HG03196 (cell line): ENCODE results near the gene ASB11.
A peak's percentile ranks its signal among the peaks of the same experiment; 100 is the strongest.
"Not testable (repeated sequence)": the region's sequence is repeated elsewhere in the genome, so short reads cannot be mapped to it uniquely, and the experiment has no call there.

ENCODE experiments used
- ATAC-seq: cut with Tn5 transposase; IDR thresholded peaks from one replicate; pipeline ENCODE4 v1.9.1; 2021; ENCODE audit not compliant: unreplicated experiment

ASB11 gene

DNA sequence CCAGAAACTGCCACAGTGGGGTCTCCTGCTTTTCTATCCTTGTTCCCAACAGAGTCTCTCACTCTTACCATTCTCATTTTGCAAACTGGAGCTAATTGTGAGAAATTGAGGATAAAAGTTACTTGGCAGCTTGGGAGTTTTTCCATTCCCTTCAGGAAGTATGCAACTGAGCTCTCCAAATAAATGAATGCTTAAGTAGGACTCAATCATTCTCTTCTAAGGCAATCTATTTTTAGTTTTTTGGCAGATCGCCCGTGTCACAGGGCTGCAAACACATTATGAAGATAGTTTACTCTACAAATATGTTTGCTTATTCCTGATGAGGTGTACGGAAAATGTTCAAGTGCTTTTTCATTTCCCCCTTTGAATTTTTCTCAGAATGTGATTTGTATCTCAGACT, 5.3 kb downstream of the ASB11 start:
- no peak for ATAC-seq

GRCh38 chrX:15305899-15306298, 9.5 kb downstream of the ASB11 start:
- ATAC-seq, result not testable (repeated sequence)

GRCh38 chrX:15301924-15302323, 13.5 kb downstream of the ASB11 start:
- peak; percentile 63 for ATAC-seq

GRCh38 chrX:15299941-15300851, 15.2 kb downstream of the ASB11 start:
- no peak for ATAC-seq

DNA sequence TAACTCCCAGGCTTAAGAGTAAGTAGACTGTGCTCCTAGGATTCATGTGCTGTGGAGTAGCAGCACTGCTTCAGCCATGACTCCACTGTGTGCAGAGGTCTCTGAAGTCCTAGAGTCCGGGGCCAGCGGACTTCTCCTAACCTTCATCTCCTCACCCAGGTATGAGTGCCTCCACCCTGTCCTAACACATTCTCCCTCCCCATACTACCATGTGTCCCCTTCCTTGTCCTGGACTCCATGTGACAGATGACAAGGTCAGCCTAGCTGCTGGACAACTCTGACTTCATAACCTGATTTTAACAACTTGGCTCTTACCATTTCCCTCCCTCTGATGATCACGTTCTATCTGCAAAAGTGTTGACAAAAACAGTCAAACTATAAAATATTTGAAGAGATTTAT, 16.7 kb downstream of the ASB11 start:
- no peak for ATAC-seq

DNA sequence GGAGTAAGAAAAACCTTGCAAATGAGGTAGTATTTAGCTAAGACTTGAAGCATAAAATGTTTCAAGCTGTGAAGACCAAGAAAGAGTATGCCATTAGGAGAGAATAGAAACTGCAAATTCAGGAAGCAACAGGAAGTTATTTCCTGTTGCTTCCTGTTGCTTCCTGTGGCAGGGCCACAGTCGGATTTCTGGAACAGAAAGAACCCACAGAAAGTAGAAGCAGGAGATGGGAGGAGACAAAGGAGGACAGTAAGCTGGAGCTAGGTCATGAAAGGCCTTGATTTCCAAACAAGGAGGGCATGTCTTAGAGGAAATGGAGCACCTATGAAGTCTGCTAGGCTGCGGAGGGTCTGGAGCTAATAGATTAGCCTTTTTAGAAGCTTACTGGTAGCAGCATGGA, 17.2 kb downstream of the ASB11 start:
- no peak for ATAC-seq

DNA sequence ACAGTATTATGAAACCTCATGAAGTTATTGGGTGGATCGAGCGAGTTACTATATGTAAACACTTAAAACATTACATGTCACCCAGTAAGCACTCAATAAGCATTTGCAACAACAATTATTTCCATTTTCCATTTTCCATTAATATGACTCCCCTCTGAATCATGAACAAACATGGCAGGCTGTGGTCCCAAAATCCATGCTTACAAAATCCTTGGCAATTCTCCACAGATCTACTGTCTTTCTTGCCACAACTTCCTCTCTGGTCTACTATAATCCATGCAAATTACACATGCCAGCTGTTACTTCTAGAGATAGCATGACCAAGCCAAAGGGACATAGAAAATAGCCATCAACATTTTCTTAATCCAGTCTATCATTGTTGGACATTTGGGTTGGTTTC, 22.0 kb downstream of the ASB11 start:
- no peak for ATAC-seq

DNA sequence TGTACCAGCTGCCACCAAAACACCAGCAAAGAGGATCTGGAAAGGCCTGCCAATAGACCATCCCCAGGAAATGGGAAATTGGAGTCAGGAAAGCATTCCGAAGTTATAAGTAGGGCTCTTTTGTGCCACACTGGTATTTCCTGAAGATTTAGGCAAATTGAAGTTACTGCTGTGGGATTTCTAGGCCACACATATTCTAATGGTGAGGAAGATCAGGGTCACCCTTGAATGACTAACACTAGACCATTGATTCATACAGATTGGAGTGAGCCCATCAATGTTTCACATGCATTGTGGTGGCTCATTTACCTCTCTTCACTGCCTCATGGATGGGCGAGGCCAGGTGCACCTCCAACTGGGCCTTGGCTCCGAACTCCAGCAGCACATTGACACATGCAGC, 22.6 kb downstream of the ASB11 start:
- no peak for ATAC-seq

DNA sequence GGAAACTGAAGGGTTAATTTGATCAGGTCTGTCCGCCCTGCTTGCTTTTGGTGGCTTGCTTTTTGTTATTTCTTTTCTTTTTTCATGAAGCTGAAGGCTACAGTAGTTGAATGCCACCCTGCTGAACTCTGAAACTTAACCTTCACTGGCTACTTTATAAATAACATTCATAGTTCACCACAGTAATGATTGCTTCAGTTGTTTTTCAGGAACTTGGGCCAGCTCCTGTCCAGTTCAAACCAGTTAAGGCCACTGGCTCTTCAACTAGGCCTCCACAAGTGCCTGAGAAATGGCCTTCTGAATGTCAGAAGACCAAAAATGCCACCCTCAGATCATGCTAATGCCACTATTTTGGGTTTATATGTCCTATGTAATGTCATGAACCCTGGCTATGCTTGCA, 37.8 kb downstream of the ASB11 start:
- ATAC-seq, result no peak

- ATAC-seq, result no peak
Observed at GRCh38 chrX:15274946-15275345, 40.5 kb downstream of the ASB11 start.

DNA sequence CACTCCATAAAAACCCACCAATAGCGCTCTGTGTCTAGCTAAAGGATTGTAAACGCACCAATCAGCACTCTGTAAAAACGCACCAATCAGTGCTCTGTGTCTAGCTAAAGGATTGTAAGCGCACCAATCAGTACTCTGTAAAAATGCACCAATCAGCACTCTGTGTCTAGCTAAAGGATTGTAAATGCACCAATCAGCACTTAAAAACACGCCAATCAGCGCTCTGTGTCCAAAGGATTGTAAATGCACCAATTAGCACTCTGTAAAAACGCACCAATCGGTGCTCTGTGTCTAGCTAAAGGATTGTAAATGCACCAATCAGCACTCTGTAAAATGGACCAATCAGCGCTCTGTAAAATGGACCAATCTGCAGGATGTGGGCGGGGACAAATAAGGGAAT, 42.2 kb downstream of the ASB11 start:
- ATAC-seq, result not testable (repeated sequence)

- ATAC-seq, result no peak
Observed at GRCh38 chrX:15271757-15272156, 43.7 kb downstream of the ASB11 start.

GRCh38 chrX:15269618-15270521, 45.6 kb downstream of the ASB11 start, which contains the start of gene ASB9:
ASB9 (minus strand) TSS chrX:15270083; CDS start chrX:15269874, 209 bp downstream.
- peak; percentile 82 for ATAC-seq

DNA sequence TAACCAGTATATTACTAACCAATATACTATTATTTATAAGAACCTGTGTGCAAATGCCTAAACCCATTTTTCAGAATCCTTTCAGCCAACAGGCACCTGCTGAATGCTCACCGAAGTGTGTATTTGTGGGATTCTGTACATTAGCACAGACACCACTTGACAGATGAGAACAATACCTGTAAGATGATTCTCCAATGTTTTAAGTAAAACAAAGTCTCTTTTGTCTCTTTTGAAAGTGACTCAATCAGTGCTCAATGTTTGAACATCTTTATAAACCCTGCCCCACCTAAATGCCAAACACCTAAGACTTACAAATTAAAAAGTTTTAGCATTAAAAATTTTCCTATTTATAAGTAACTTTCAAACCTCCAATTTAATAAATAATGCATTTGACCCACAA, 46.3 kb downstream of the ASB11 start:
- no peak for ATAC-seq

DNA sequence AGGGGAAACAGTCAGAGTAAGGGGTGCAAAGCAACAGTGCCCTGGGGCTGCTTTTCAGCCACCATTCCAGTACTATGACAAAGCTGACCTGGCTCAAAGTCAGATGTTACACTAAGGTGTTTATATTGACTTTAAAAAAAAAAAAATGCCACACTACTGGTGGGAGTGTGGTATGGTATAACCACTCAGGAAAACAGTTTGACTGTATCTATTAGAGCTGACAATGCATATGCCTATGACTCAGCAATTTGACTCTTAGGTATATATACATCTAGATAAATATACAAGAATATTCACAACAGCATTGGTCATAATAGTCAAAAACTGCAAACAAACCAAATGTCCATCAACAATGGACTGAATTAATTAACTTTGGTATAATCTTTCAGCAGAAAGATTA, 60.6 kb downstream of the ASB11 start:
- no peak for ATAC-seq

DNA sequence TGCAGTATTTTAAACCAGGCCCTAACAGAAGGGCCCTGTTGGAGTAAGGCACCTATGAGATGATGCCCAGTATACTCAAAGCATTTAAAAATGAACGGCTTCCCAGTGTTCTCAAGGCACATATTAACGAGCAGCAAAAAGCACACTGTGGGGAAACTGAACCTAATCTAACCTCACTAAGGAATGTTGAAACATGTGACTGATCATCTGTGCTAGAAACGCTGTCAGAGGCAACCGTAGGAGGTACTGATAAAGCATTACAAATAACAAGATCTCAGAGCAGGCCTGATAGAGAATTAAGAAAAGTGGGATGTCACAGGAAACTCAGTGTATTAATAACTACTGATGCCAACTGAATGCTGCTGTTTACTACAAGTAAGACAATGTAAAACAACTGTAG, 69.5 kb downstream of the ASB11 start:
- no peak for ATAC-seq

DNA sequence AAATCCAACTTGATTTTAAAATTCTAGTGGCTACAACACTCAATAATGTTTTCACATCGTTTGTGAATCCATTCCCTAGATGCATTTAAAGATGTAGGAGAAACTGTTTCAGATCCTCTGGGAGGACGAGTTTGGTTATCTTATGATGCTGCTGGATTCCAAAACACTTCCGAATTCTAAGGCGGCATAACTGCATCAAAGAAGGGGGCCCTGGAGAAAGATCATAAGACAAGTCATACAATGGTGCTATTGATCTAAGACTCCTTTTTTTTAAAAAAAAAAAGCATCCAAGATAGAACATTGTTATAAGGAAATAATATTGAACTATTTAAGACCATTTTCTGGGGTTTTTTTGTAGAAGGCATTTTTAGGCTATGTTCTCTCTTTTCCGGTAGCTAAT, 71.0 kb downstream of the ASB11 start:
- ATAC-seq, result no peak

DNA sequence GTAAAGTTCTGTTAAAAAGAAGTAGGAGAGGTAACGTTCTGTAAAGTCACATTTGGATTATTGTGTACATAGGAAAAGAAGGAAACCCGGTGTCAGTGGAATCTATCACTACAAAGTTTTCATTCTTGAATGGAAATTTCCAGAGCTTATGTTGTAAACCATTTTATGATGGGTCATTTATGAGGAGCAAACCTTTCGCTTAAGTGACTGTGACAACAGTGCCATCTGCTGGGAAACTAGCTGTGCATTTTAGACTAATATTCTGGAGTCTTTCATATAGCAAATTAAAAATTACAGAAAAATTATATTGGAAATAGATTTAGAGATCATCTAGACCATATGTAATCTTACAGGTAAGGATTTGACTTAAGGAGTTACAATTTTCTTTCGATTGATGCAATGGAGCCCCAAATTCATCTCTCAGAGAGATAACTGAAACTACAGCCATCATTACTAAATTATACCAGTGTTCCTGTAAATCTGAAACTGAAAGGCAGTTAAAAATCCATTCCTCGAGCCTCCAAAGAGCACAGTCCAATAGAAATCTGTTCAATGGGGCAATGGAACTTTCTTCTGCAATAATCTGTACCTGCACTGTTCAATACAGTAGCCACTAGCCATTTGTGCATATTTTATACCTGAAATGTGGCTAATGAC, 72.4 kb downstream of the ASB11 start:
- no peak for ATAC-seq

DNA sequence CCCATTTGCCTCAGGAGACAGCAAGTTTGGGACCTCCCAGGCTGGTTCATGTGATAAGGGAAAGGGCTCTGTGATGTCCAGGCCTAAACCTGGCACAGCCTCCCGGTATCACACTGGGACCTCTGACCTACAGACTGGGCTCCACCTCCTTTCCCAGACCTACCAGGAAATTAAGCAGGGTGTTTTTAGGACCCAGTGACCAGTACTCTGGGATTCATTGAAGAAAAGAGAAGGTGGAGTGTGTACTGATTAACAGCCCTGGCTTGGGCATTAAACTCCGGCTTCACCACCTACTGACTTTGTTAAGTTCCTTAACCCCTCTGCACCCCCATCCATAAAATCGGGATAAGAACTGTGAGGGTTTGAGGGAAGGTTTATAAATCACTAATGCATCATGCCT, 74.1 kb downstream of the ASB11 start:
- ATAC-seq, result no peak

GRCh38 chrX:15240414-15240813, 75.0 kb downstream of the ASB11 start:
- ATAC-seq, result no peak

DNA sequence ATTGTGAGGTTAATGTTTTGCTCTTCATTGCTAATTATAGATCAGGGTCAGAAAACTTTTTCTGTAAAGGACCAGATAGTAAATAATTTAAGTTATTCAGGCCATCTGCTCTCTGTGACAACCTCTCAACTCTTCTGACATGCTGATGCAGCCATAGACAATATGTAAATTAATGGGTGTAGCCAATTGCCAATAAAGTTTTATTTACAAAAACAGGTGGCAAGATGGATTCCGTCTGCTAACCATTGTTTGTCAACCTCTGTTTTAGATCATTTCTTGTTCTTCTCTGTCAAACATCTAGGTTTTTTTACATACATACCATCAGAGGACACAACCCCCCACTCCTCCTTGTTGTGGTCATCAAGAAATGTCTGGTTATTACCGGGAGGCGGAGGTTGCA, 79.3 kb downstream of the ASB11 start:
- ATAC-seq, result no peak
